ENCODE measurements around the gene KAT7. TPM values are rescaled to one million over a fixed set of nuclear protein-coding genes. Genes with fewer than 3 reads are reported as not detected.
A peak's percentile ranks its signal among the peaks of the same experiment; 100 is the strongest.

KAT7 gene
- total RNA-seq, 2 experiments from 2014 or later: 79.8 to 80.2 TPM

DNA sequence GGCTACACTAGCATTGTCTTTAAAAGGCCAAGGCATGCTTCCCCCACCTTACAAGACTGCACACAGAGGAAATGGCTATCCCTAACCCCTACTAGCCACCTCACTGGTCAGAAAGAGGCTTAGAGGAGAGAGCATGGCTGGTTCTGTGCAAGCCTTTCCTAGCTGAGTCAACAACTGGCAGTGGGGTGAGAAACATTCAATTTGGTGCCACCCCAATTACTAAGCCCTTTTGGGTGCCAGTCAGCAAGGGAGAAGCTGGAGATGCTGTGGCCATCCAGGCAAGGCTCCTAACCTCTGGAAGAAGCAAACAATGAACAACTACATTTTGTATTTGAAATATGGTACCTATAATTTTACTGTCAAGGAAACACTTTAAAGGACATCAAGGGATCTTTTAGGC, 4.7 kb upstream of the KAT7 start:
- Mint-ChIP-seq H3K36me3 (ENCODE audit: low read depth) (peaks cover 5% of the 10 kb centered on the region), H3K4me1 (peaks cover 32% of the 10 kb centered on the region), H3K27ac (no peak overlapping the region), H3K9me3 (no peaks in the 10 kb centered on the region), H3K4me3 (no peak overlapping the region), H3K27me3 (peaks cover 2% of the 10 kb centered on the region)
- DNase-seq: peak; percentile 8
- ChIA-PET CTCF (interaction anchor here (1.5 to 5.4 kb wide), 2 partner anchors 75 to 213 kb away, joined by 3 to 37 read pairs; partner anchors contain the start of gene SLC35B1), POLR2A (interaction anchor here (0.8 to 2.3 kb wide), 4 partner anchors 19 to 84 kb away, joined by 3 to 5 read pairs (median 4); no protein-coding TSS in a partner anchor)

DNA sequence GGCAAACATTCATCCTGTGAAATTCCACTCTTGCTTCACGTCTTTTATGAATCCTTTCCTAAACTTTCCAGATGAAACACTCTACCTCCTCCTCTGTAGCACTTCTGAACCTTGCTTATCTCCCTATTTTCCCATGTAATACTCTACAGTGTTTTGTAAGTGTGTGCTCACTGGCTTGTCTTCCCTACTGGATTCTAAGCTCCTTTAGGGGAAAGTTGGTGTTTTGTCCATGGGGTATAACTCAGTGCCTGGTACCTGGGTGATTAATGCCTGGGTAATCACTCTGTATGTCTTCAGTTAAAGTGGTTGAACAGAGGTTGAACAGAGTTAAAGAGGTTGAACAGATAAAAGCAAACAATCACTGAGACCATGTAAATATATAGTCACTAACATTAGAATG, 3.8 kb upstream of the KAT7 start:
- Mint-ChIP-seq H3K27me3 (peaks cover 2% of the 10 kb centered on the region), H3K27ac (no peak overlapping the region), H3K4me3 (no peak overlapping the region), H3K4me1 (peaks cover 33% of the 10 kb centered on the region), H3K36me3 (ENCODE audit: low read depth) (peaks cover 13% of the 10 kb centered on the region), H3K9me3 (no peaks in the 10 kb centered on the region)
- ChIA-PET CTCF (interaction anchor here (5.4 kb wide), 1 partner anchor 76 kb away, joined by 37 read pairs; the partner anchor contains the start of gene SLC35B1), POLR2A (interaction anchor here (2.3 kb wide), 1 partner anchor 20 kb away, joined by 5 read pairs; no protein-coding TSS in a partner anchor)
- DNase-seq: no peak

DNA sequence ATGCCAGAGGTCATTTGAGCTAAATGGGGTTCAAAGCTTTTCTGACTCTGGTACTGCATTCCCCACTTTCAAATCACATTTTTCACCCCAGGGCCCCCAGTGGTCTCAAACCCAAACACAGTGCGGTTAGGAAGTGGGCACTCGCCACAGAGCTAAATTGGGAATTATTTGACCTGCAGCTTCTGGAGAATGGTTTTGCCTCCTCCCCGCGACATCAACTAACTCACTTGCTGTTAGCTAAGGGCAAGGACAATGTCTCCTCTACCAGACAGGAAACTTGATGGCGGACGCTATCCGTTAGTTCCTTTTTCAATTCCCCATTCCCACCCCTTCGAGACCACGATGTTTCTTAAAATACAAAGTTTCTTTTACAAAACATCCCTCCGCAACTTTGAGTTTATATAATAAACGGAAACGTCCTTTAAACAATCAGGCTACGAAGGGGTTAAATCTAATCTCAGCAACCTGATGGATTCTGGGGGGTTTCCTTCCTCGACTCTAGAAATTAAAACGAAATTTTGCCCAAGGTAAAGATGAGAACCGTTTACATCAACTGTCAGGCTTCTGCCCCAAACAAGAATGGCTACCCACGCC, 500 bp upstream of the KAT7 start:
- peaks cover 51% of the 10 kb centered on the region for H3K4me1 Mint-ChIP-seq
- peak overlapping the region; percentile 94 for H3K4me3 Mint-ChIP-seq
- ChIA-PET POLR2A (interaction anchor here (0.6 to 5.9 kb wide), 22 partner anchors 10 to 220 kb away, joined by 3 to 82 read pairs (median 5); partner anchors contain the start of genes FAM117A and SLC35B1), CTCF (interaction anchor here (0.9 to 5.4 kb wide), 13 partner anchors 9 to 306 kb away, joined by 3 to 37 read pairs (median 4); partner anchors contain the start of gene SLC35B1)
- peak overlapping the region; percentile 97 for H3K27ac Mint-ChIP-seq
- peak; percentile 31 for DNase-seq
- H3K27me3 Mint-ChIP-seq: peaks cover 2% of the 10 kb centered on the region
- peaks cover 45% of the 10 kb centered on the region for H3K36me3 Mint-ChIP-seq (ENCODE audit: low read depth)
- no peaks in the 10 kb centered on the region for H3K9me3 Mint-ChIP-seq

DNA sequence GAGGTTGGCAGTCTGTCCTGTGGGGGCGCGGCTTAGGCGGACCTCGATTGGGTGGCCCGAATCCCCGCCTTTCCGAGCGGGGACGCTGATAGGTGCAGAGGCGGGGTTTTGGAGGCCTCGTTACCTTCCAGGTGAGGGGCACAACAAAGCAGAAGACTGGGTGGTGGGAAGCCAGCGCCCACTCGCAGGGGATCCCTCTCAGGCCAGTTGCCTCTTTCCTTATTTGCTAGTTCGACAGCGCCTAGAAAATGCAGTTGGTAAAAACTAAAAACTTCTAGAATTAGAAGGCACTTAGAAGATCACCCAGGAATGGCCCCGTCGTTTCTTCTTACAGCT, 730 bp downstream of the KAT7 start:
- H3K4me1 Mint-ChIP-seq: peaks cover 60% of the 10 kb centered on the region

DNA sequence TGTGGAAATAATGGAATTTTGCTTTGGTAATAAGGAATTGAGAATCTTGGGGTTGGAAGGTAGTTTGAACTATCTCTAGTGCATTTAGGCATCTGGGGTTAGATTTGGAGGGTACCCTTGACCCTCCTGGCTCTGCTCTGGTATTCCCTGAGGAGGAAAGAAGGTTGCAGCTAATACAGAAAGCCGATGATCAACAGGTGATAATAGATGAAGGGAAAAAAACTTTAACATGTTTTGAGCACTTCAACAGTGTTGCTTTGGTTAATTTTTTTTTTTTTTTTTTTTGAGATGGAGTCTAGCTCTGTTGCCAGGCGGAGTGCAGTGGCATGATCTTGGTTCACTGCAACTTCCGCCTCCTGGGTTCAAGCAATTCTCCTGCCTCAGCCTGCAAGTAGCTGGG, 4.8 kb downstream of the KAT7 start:
- Mint-ChIP-seq H3K4me3 (no peak overlapping the region), H3K36me3 (ENCODE audit: low read depth) (peaks cover 88% of the 10 kb centered on the region), H3K27ac (no peak overlapping the region), H3K4me1 (peaks cover 74% of the 10 kb centered on the region), H3K27me3 (no peaks in the 10 kb centered on the region), H3K9me3 (no peaks in the 10 kb centered on the region)
- no peak for DNase-seq
- CTCF ChIA-PET: interaction anchor here (1.0 to 1.5 kb wide), 3 partner anchors 11 to 85 kb away, joined by 3 to 5 read pairs (median 3); no protein-coding TSS in a partner anchor
- POLR2A ChIA-PET: interaction anchor here (0.7 to 1.2 kb wide), 2 partner anchors 29 to 40 kb away, joined by 3 to 4 read pairs; partner anchors contain the start of gene FAM117A

More for the DNA sequence above, 730 bp downstream of the KAT7 start:
- H3K9me3 Mint-ChIP-seq: no peaks in the 10 kb centered on the region
- ChIA-PET CTCF (interaction anchor here (1.4 to 5.4 kb wide), 2 partner anchors 80 to 219 kb away, joined by 4 to 37 read pairs; partner anchors contain the start of gene SLC35B1), POLR2A (interaction anchor here (1.5 to 5.9 kb wide), 14 partner anchors 13 to 93 kb away, joined by 4 to 82 read pairs (median 16); partner anchors contain the start of genes FAM117A and SLC35B1)
- peak overlapping the region; percentile 94 for H3K4me3 Mint-ChIP-seq
- no peak for DNase-seq
- H3K36me3 Mint-ChIP-seq (ENCODE audit: low read depth): peaks cover 57% of the 10 kb centered on the region
- H3K27ac Mint-ChIP-seq: peak overlapping the region; percentile 97
- H3K27me3 Mint-ChIP-seq: peaks cover 2% of the 10 kb centered on the region

DNA sequence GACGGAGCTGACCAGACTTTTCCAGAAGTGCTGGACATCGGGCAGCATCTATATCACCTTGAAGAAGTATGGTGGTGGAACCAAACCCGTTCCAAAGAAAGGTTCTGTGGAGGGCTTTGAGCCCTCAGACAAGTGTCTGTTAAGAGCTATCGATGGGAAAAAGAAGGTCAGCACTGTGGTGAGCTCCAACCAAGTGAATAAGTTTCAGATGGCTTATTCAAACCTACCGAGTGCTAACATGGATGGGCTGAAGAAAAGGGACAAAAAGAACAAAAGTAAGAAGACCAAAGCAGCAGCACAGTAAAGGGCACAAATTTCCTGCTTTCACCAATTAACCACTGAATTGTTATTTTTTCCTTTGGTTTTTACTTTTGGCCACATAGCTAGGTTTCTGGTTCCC, 6.9 kb downstream of the KAT7 start:
- H3K4me3 Mint-ChIP-seq: no peak overlapping the region
- peaks cover 87% of the 10 kb centered on the region for H3K36me3 Mint-ChIP-seq (ENCODE audit: low read depth)
- no peaks in the 10 kb centered on the region for H3K27me3 Mint-ChIP-seq
- H3K27ac Mint-ChIP-seq: peak overlapping the region; percentile 74
- peaks cover 67% of the 10 kb centered on the region for H3K4me1 Mint-ChIP-seq
- CTCF ChIA-PET: interaction anchor here (1.9 kb wide), 1 partner anchor 226 kb away, joined by 6 read pairs; no protein-coding TSS in a partner anchor
- H3K9me3 Mint-ChIP-seq: no peaks in the 10 kb centered on the region
- DNase-seq: no peak
- POLR2A ChIA-PET: interaction anchor here (1.0 to 1.4 kb wide), 3 partner anchors 35 to 91 kb away, joined by 3 to 4 read pairs (median 3); no protein-coding TSS in a partner anchor

DNA sequence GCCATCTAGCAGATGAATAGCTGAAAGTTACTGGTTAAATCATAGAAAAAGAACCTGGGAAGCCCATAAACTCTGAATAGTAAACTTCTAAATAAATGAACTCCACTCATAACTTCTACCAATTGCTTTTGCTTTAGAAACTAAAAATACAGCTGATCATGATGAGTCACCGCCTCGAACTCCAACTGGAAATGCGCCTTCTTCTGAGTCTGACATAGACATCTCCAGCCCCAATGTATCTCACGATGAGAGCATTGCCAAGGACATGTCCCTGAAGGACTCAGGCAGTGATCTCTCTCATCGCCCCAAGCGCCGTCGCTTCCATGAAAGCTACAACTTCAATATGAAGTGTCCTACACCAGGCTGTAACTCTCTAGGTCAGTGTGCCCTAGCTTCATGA, 9.7 kb downstream of the KAT7 start:
- ChIA-PET CTCF (interaction anchor here (1.7 kb wide), 1 partner anchor 90 kb away, joined by 7 read pairs; the partner anchor contains the start of gene SLC35B1), POLR2A (interaction anchor here (0.9 to 2.5 kb wide), 8 partner anchors 8 to 90 kb away, joined by 3 to 9 read pairs (median 4); partner anchors contain the start of gene KAT7)
- DNase-seq: no peak
- no peak overlapping the region for H3K4me3 Mint-ChIP-seq
- no peaks in the 10 kb centered on the region for H3K27me3 Mint-ChIP-seq
- H3K9me3 Mint-ChIP-seq: no peaks in the 10 kb centered on the region
- peaks cover 46% of the 10 kb centered on the region for H3K4me1 Mint-ChIP-seq
- peaks cover 78% of the 10 kb centered on the region for H3K36me3 Mint-ChIP-seq (ENCODE audit: low read depth)
- peak overlapping the region; percentile 49 for H3K27ac Mint-ChIP-seq

DNA sequence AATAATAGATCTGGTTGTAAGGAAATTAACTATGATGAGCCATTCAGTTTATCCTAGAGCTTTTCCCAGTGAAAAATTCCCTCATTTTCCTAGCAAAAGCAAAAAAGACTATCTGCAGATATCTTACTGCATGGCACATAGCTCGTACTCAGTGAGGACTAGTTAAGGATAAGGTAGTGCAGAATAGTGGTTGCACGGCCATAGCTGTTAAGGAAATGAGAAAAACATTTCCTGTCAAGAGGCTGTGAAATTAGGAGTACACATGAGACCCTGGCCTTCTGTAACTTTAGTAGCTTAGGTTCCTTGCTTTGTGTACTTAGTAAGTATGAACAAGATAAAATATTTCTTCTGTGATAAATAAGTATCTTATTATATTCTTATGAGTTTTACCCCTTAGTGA, 10.3 kb downstream of the KAT7 start:
- H3K27me3 Mint-ChIP-seq: no peaks in the 10 kb centered on the region
- no peak for DNase-seq
- H3K36me3 Mint-ChIP-seq (ENCODE audit: low read depth): peaks cover 72% of the 10 kb centered on the region
- H3K9me3 Mint-ChIP-seq: no peaks in the 10 kb centered on the region
- no peak overlapping the region for H3K27ac Mint-ChIP-seq
- POLR2A ChIA-PET: interaction anchor here (0.7 to 2.5 kb wide), 8 partner anchors 9 to 90 kb away, joined by 3 to 9 read pairs (median 4); partner anchors contain the start of gene KAT7
- H3K4me3 Mint-ChIP-seq: no peak overlapping the region
- CTCF ChIA-PET: interaction anchor here (1.0 to 1.7 kb wide), 4 partner anchors 20 to 203 kb away, joined by 3 to 7 read pairs (median 3); partner anchors contain the start of gene SLC35B1
- H3K4me1 Mint-ChIP-seq: peaks cover 43% of the 10 kb centered on the region

DNA sequence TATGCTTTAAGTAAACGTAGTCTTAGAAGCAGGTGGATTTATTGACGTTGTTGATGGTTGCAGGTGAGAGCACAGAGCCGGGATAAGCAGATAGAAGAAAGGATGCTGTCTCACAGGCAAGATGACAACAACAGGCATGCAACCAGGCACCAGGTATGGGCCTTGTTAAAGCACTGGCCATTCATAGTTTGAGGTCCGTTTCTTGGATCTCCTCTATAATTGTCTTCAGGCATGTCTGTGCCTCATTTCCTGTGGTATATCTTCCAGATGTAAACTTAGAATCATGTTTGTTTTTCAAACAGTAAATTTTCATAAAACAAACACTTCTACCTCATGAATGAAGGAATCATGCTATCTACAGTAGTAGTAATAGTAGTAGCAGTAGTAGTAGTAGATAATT, 20.6 kb downstream of the KAT7 start:
- H3K9me3 Mint-ChIP-seq: no peaks in the 10 kb centered on the region
- no peaks in the 10 kb centered on the region for H3K27me3 Mint-ChIP-seq
- H3K36me3 Mint-ChIP-seq (ENCODE audit: low read depth): peaks cover 60% of the 10 kb centered on the region
- no peak for DNase-seq
- H3K27ac Mint-ChIP-seq: no peak overlapping the region
- peaks cover 12% of the 10 kb centered on the region for H3K4me1 Mint-ChIP-seq
- no peak overlapping the region for H3K4me3 Mint-ChIP-seq
- ChIA-PET POLR2A (interaction anchor here (1.2 kb wide), 1 partner anchor 24 kb away, joined by 4 read pairs; no protein-coding TSS in a partner anchor), CTCF (no interaction called here)

DNA sequence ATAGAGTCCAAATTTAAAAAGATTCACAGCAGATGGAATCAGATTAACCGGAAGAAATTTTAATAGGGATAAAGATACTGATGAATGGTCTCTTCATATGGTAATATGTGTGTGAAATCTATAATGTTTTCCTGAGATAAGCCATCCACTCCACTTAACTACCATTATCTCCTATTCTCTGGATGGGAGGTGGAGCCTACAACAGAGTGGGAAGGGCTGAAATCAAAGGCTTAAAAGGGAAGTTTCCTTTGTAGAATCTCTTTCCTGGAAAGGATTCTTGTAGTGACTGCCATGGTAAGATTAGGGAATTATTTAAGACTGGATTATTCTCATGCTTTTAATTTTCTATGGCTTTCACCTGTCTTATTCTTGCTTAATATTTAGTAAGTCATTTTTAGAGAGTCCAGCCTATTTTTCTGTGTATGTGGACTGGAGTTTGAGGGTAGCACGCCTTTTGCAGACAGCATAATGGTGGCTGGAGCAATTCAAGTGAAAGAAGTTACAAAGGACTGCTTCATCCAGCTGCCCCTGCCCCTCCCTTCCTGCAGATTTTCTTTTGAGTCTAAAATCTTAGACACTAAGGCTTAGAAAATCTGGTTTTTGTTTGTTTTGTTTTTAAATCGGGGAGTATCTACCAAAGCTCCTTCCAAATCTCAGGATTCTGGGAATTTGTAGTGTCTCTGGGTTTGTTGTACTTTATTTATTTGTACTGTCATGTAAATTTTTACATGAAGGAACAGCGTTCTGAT, 26.5 kb downstream of the KAT7 start:
- peaks cover 61% of the 10 kb centered on the region for H3K36me3 Mint-ChIP-seq (ENCODE audit: low read depth)
- no peaks in the 10 kb centered on the region for H3K9me3 Mint-ChIP-seq
- ChIA-PET CTCF (interaction anchor here (0.8 kb wide), 1 partner anchor 37 kb away, joined by 3 read pairs; no protein-coding TSS in a partner anchor), POLR2A (interaction anchor here (0.6 to 4.4 kb wide), 4 partner anchors 14 to 107 kb away, joined by 3 to 24 read pairs (median 10); partner anchors contain the start of genes KAT7 and SLC35B1)
- H3K27ac Mint-ChIP-seq: peak overlapping the region; percentile 16
- no peak for DNase-seq
- H3K4me1 Mint-ChIP-seq: peaks cover 63% of the 10 kb centered on the region
- no peaks in the 10 kb centered on the region for H3K27me3 Mint-ChIP-seq
- H3K4me3 Mint-ChIP-seq: no peak overlapping the region

DNA sequence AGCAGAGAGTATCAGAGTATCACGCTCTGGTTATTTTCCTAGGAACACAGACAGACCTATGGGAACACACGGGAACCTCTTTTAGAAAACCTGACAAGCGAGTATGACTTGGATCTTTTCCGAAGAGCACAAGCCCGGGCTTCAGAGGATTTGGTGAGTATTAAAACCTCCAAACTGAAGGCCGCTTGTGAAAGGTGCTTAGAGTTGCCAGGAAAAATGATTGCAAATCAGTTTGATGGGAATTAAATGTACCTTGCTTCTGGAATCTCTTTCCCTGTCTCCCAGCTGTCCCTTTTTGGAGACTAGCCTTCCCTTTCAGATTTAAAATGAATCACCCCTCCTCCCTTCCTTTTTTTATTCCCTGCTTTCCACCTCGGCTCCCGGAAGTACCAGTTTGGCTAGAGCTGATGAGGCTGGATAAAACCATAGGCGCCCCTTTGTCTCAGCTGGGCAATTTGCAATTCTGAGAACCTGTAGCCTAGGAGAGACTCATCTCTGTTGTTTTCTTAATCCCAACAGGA, 27.3 kb downstream of the KAT7 start:
- DNase-seq: no peak
- Mint-ChIP-seq H3K4me1 (peaks cover 69% of the 10 kb centered on the region), H3K27ac (peak overlapping the region; percentile 58), H3K4me3 (no peak overlapping the region), H3K9me3 (no peaks in the 10 kb centered on the region), H3K36me3 (ENCODE audit: low read depth) (peaks cover 60% of the 10 kb centered on the region), H3K27me3 (no peaks in the 10 kb centered on the region)
- POLR2A ChIA-PET: interaction anchor here (0.9 to 4.4 kb wide), 7 partner anchors 9 to 108 kb away, joined by 3 to 24 read pairs (median 4); partner anchors contain the start of genes KAT7 and SLC35B1
- CTCF ChIA-PET: interaction anchor here (0.8 to 1.7 kb wide), 3 partner anchors 36 to 180 kb away, joined by 3 read pairs; partner anchors contain the start of gene FAM117A

DNA sequence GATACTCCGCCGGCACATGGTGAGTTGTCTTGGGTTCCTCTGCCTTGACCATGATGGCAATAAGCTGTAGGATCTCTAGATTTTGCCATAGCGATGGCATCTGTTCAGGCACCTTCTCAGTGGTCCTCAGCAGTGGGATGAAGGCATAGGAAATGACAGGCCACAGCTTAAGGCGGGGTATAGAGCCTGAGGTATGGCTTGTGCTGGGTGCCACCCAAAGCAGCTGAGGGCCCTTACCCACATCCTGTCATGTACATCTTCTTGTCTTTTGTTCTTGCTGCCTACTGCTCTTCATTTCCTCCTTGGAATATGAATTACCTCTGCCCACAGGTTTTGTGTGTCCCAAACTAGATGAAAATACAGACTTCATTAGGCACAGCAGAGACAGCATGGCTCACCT, 29.5 kb downstream of the KAT7 start:
- Mint-ChIP-seq H3K36me3 (ENCODE audit: low read depth) (peaks cover 73% of the 10 kb centered on the region), H3K27me3 (no peaks in the 10 kb centered on the region), H3K4me1 (peaks cover 81% of the 10 kb centered on the region), H3K27ac (peak overlapping the region; percentile 98), H3K9me3 (no peaks in the 10 kb centered on the region), H3K4me3 (peak overlapping the region; percentile 67)
- ChIA-PET POLR2A (interaction anchor here (0.7 to 4.4 kb wide), 13 partner anchors 12 to 114 kb away, joined by 3 to 24 read pairs (median 6); partner anchors contain the start of genes FAM117A, KAT7 and SLC35B1), CTCF (interaction anchor here (0.6 to 2.2 kb wide), 8 partner anchors 31 to 334 kb away, joined by 3 to 12 read pairs (median 3); partner anchors contain the start of gene SLC35B1)
- peak; percentile 77 for DNase-seq
